ENCODE measurements around the gene AFAP1. TPM values are rescaled to one million over a fixed set of nuclear protein-coding genes. Genes with fewer than 3 reads are reported as not detected.

AFAP1 gene
- total RNA-seq, 1 donor from 2014 or later, result 84.9 TPM

GRCh38 chr4:7738458-7739076, 201.1 kb downstream of the AFAP1 start:
- Histone ChIP-seq H3K36me3 (no peaks in the 10 kb centered on the region), H3K27me3 (no peaks in the 10 kb centered on the region), H3K4me1 (no peaks in the 10 kb centered on the region), H3K4me3 (no peak overlapping the region), H3K27ac (no peak overlapping the region), H3K9me3 (no peaks in the 10 kb centered on the region)
- no peak for TF ChIP-seq CTCF (IDR thresholded peaks at IDR 0.05)
- no peak for DNase-seq (ENCODE audit: low spot score in 2 of 2)
- intact Hi-C loops (cut with DNase I), result no loop called here

GRCh38 chr4:7737752-7738457, 201.8 kb downstream of the AFAP1 start:
- no peaks in the 10 kb centered on the region for H3K9me3 ChIP-seq
- H3K27ac ChIP-seq, result no peak overlapping the region
- TF ChIP-seq CTCF (IDR thresholded peaks at IDR 0.05), result no peak
- H3K36me3 ChIP-seq, result no peaks in the 10 kb centered on the region
- intact Hi-C loops (cut with DNase I), result no loop called here
- H3K4me3 ChIP-seq, result no peak overlapping the region
- no peaks in the 10 kb centered on the region for H3K27me3 ChIP-seq
- H3K4me1 ChIP-seq, result no peaks in the 10 kb centered on the region
- DNase-seq (ENCODE audit: low spot score in 2 of 2), result no peak

- intact Hi-C loops (cut with DNase I), result no loop called here
- no peaks in the 10 kb centered on the region for H3K36me3 ChIP-seq
- no peaks in the 10 kb centered on the region for H3K9me3 ChIP-seq
- H3K4me3 ChIP-seq, result no peak overlapping the region
- DNase-seq (ENCODE audit: low spot score in 2 of 2), result no peak
- no peaks in the 10 kb centered on the region for H3K4me1 ChIP-seq
- TF ChIP-seq CTCF (IDR thresholded peaks at IDR 0.05), result no peak
- no peaks in the 10 kb centered on the region for H3K27me3 ChIP-seq
- no peak overlapping the region for H3K27ac ChIP-seq
Measured at GRCh38 chr4:7737268-7737645, 202.4 kb downstream of the AFAP1 start.

- TF ChIP-seq CTCF (IDR thresholded peaks at IDR 0.05), result no peak
- no peak overlapping the region for H3K27ac ChIP-seq
- no peak for DNase-seq (ENCODE audit: low spot score in 2 of 2)
- no peaks in the 10 kb centered on the region for H3K36me3 ChIP-seq
- no peaks in the 10 kb centered on the region for H3K4me1 ChIP-seq
- no peaks in the 10 kb centered on the region for H3K27me3 ChIP-seq
- H3K9me3 ChIP-seq, result no peaks in the 10 kb centered on the region
- no peak overlapping the region for H3K4me3 ChIP-seq
- intact Hi-C loops (cut with DNase I), result no loop called here
Measured at GRCh38 chr4:7736436-7737267, 203.0 kb downstream of the AFAP1 start.

GRCh38 chr4:7735961-7736360, 203.7 kb downstream of the AFAP1 start:
- Histone ChIP-seq H3K27ac (no peak overlapping the region), H3K4me3 (no peak overlapping the region), H3K9me3 (no peaks in the 10 kb centered on the region), H3K4me1 (no peaks in the 10 kb centered on the region), H3K27me3 (no peaks in the 10 kb centered on the region), H3K36me3 (no peaks in the 10 kb centered on the region)
- intact Hi-C loops (cut with DNase I), result no loop called here
- TF ChIP-seq CTCF (IDR thresholded peaks at IDR 0.05), result no peak
- DNase-seq (ENCODE audit: low spot score in 2 of 2), result no peak
